GM12878 (cell line): ENCODE data around the gene DLG2. TPM values are rescaled to one million over a fixed set of nuclear protein-coding genes. Genes with fewer than 3 reads are reported as not detected.

Experiments used
- CHD1 ChIP-seq: IDR thresholded peaks from 2 replicates; pipeline ENCODE4 v1.6.1; 2012; ENCODE audit warnings: low read depth, low read length, improper control_type of control experiment
- DPF2 ChIP-seq: fragments of 450-650 bp; IDR thresholded peaks from 2 replicates; pipeline ENCODE4 v1.6.1; 2017; ENCODE audit warnings: mild to moderate bottlenecking
- ELK1 ChIP-seq: IDR thresholded peaks from 2 replicates; pipeline ENCODE4 v1.6.1; 2012; ENCODE audit warnings: low read depth, low read length, improper control_type of control experiment
- LARP7 ChIP-seq: fragments of 450-650 bp; IDR thresholded peaks from 2 replicates; pipeline ENCODE4 v1.6.1; 2017; ENCODE audit warnings: mild to moderate bottlenecking
- MAX ChIP-seq: IDR thresholded peaks from 2 replicates; pipeline ENCODE4 v1.6.1; 2012; ENCODE audit warnings: low read depth, low read length, improper control_type of control experiment
- MTA3 ChIP-seq: IDR thresholded peaks from 2 replicates; pipeline ENCODE4 v1.6.1; 2012; ENCODE audit warnings: low read length, inconsistent platforms, borderline replicate concordance
- NR2C1 ChIP-seq: fragments of 450-650 bp; IDR thresholded peaks from 2 replicates; pipeline ENCODE4 v1.6.1; 2017; ENCODE audit warnings: antibody characterized with exemption, mild to moderate bottlenecking, moderate library complexity
- NRF1 ChIP-seq: conservative IDR thresholded peaks from 2 replicates; pipeline ENCODE4 v1.6.1; 2011; ENCODE audit warnings: mild to moderate bottlenecking, low read depth, low read length, improper control_type of control experiment
- RAD21 ChIP-seq: IDR thresholded peaks from 2 replicates; pipeline ENCODE4 v1.6.1; 2011; ENCODE audit warnings: mild to moderate bottlenecking, low read depth, low read length, moderate library complexity; ENCODE audit not compliant: insufficient read depth
- RBBP5 ChIP-seq: fragments of 200-600 bp; sonication (generic); conservative IDR thresholded peaks from 2 replicates; pipeline ENCODE4 v1.6.1; 2016
- SUZ12 ChIP-seq: fragments of 200-600 bp; sonication (generic); IDR thresholded peaks from one replicate; pipeline ENCODE4 v1.6.1; 2018; ENCODE audit warnings: antibody characterized with exemption, mild to moderate bottlenecking; ENCODE audit not compliant: unreplicated experiment
- ZBED1 ChIP-seq: IDR thresholded peaks from 2 replicates; pipeline ENCODE4 v1.6.1; 2016; ENCODE audit warnings: borderline replicate concordance
- polyA plus RNA-seq, 11 experiments: library from polyadenylated mRNA; depleted of rRNA in 4 of 11; unstranded in 6 of 11; stranded (reverse) in 5 of 11; fragments of >200 nt; fragmentation: Nextera tagmentation in 4 of 11; fragmentation: Illumina TruSeq in 1 of 11; extraction: Ambion mirVana in 4 of 11; extraction: Trizol in 1 of 11; gene quantifications; 1 replicate in 1 of 11; 2 replicates in 10 of 11; pipeline versions ENCODE4 v1.2.1 to v1.2.3, GENCODE V29; 2011 to 2016; ENCODE audit warnings: inconsistent platforms in 2 of 11, missing spikeins in 2 of 11, low read depth in 1 of 11
- total RNA-seq, 4 experiments: library from RNA; depleted of rRNA in 3 of 4; stranded (reverse); fragments of >200 nt in 3 of 4; fragmentation: Illumina TruSeq in 1 of 4; extraction: Trizol in 1 of 4; gene quantifications; 2 replicates each; pipeline versions ENCODE4 v1.2.1 to v1.2.3, GENCODE V29; 2013 to 2021

The DLG2 gene
- total and polyA plus RNA-seq, 10 of the 15 experiments (the other 5 are each of a cell fraction or from before 2014, with no cell fraction given) = 0.09 to 0.98 (median 0.35) TPM

GRCh38 chr11:85647604-85648299 lies 20.6 kb upstream of the DLG2 start, which contains the start of gene TMEM126A (continued):
- TF ChIP-seq NR2C1 = peak; percentile 81
- no peak for TF ChIP-seq RAD21
- no peak for TF ChIP-seq MTA3
- peak; percentile 47; the same call in 1 of the 2 replicates for TF ChIP-seq ZBED1
- TF ChIP-seq RBBP5 = no peak
- TF ChIP-seq LARP7 = peak; percentile 57; the same call in 1 of the 2 replicates
- TF ChIP-seq NRF1 = no peak
- TF ChIP-seq CHD1 = no peak
- TF ChIP-seq MAX = peak; percentile 72; the same call in 1 of the 2 replicates
- no peak for TF ChIP-seq SUZ12
- peak; percentile 43 for TF ChIP-seq ELK1
- no peak; the same call in 1 of the 2 replicates for TF ChIP-seq DPF2
